SK-N-MC (cell line): ENCODE data around the gene TMCC3.

Experiments used
- EZH2 ChIP-seq: fragments of 200-600 bp; sonication (generic); IDR thresholded peaks from one replicate; pipeline ENCODE4 v1.6.1; 2017; ENCODE audit warnings: antibody characterized with exemption
- FOXP2 ChIP-seq: optimal IDR thresholded peaks from 2 replicates; pipeline ENCODE3; 2011; ENCODE audit warnings: mild to moderate bottlenecking, moderate library complexity; ENCODE audit not compliant: insufficient read depth; ENCODE audit errors: extremely low read length, control extremely low read depth
- POLR2AphosphoS5 ChIP-seq: IDR thresholded peaks from 2 replicates; pipeline ENCODE4 v1.6.1; 2012; ENCODE audit warnings: mild to moderate bottlenecking, low read depth, low read length, borderline replicate concordance

GRCh38 chr12:94643606-94644005 lies 6.8 kb downstream of the TMCC3 start:
- TF ChIP-seq POLR2AphosphoS5 (no peak), EZH2 (no peak), FOXP2 (no peak)
